T-helper 1 cell treated with Interleukin-12 subunit alpha and Interleukin-12 subunit beta and Interleukin-4 antibody, amounts not matched to agents 30 ng/mL and 1 ng/mL, for 36 hours (primary cell): ENCODE measurements around the gene DIPK1B. TPM values are rescaled to one million over a fixed set of nuclear protein-coding genes. Genes with fewer than 3 reads are reported as not detected.

Source experiments
- intact Hi-C: fragments of 100-400 bp; cut with micrococcal nuclease; formaldehyde crosslinking; loops from one replicate; pipeline ENCODE4 v1.15.1; 2024
- total RNA-seq: library from RNA; stranded (reverse); gene quantifications from 2 replicates; pipeline ENCODE4 v1.2.3, GENCODE V29; 2022

Gene DIPK1B
- total RNA-seq = 0.29 and 0.37 TPM in 2 replicates

GRCh38 chr9:136711751-136712689 lies at the start of gene DIPK1B:
DIPK1B (plus strand) TSS chr9:136712572; CDS start chr9:136712666, 94 bp downstream.
- intact Hi-C loops = loop anchor here (1.0 kb wide), 1 partner anchor 25 kb away; the partner anchor contains the start of gene AGPAT2

GRCh38 chr9:136662656-136663581 lies 49.5 kb upstream of the DIPK1B start, which contains the start of gene EGFL7:
EGFL7 (plus strand) TSS chr9:136662916; CDS start chr9:136668283, 5,367 bp downstream.
- intact Hi-C loops = no loop called here

GRCh38 chr9:136664000-136664915 lies 48.1 kb upstream of the DIPK1B start:
- intact Hi-C loops = no loop called here

GRCh38 chr9:136665111-136665703 lies 47.2 kb upstream of the DIPK1B start:
- intact Hi-C loops = no loop called here

GRCh38 chr9:136665704-136666371 lies 46.5 kb upstream of the DIPK1B start:
- intact Hi-C loops = no loop called here

- intact Hi-C loops = no loop called here
Measured at GRCh38 chr9:136666372-136667213, 45.8 kb upstream of the DIPK1B start.

- intact Hi-C loops = no loop called here
Measured at GRCh38 chr9:136667214-136667939, 45.0 kb upstream of the DIPK1B start.

GRCh38 chr9:136667940-136668760 lies 44.2 kb upstream of the DIPK1B start:
- intact Hi-C loops = no loop called here

GRCh38 chr9:136668983-136669790 lies 43.2 kb upstream of the DIPK1B start:
- intact Hi-C loops = no loop called here

GRCh38 chr9:136669791-136670464 lies 42.4 kb upstream of the DIPK1B start:
- intact Hi-C loops = no loop called here

- intact Hi-C loops = no loop called here
Measured at GRCh38 chr9:136670576-136671253, 41.7 kb upstream of the DIPK1B start.

GRCh38 chr9:136671254-136671614 lies 41.1 kb upstream of the DIPK1B start:
- intact Hi-C loops = no loop called here

GRCh38 chr9:136671646-136672430 lies 40.5 kb upstream of the DIPK1B start:
- intact Hi-C loops = no loop called here

GRCh38 chr9:136672431-136673087 lies 39.8 kb upstream of the DIPK1B start:
- intact Hi-C loops = no loop called here
